Measurements from ENCODE around the gene PRKAR2B.
A peak's percentile ranks its signal among the peaks of the same experiment; 100 is the strongest.
"Not testable (repeated sequence)": the region's sequence is repeated elsewhere in the genome, so short reads cannot be mapped to it uniquely, and the experiment has no call there.

Gene PRKAR2B

DNA sequence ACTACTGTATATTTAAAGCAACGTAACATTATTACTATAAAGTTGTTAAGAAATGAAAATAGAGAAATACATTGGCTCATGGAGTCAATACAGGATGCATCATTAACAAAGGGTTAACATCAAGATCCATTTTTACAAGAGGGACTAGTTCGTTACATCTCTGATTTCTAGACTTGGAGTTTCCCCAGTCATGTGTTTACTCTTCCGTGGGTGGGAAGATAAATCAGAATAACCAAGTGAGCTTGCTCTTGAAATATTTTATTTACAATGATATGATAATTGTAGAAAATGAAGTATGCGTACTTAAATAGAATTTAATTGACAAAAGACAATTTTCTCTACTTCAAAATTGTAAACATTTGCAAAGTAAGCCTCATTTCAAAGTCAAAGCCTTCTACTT, 1.0 kb upstream of the PRKAR2B start:
- Histone ChIP-seq H3K27me3 (ENCODE audit: control insufficient read depth, insufficient read depth, low read length) (no peaks in the 10 kb centered on the region), H3K9me3 (replicated peaks; ENCODE audit: low read length) (no peaks in the 10 kb centered on the region), H3K9ac (ENCODE audit: low read depth, low read length) (no peak overlapping the region), H3K4me3 (ENCODE audit: low read length) (no peak overlapping the region), H3K4me2 (ENCODE audit: low read length) (no peak overlapping the region), H3K4me1 (ENCODE audit: control insufficient read depth, insufficient read depth, low read length) (peaks cover 21% of the 10 kb centered on the region), H3K36me3 (ENCODE audit: insufficient read depth, low read length) (no peaks in the 10 kb centered on the region)

DNA sequence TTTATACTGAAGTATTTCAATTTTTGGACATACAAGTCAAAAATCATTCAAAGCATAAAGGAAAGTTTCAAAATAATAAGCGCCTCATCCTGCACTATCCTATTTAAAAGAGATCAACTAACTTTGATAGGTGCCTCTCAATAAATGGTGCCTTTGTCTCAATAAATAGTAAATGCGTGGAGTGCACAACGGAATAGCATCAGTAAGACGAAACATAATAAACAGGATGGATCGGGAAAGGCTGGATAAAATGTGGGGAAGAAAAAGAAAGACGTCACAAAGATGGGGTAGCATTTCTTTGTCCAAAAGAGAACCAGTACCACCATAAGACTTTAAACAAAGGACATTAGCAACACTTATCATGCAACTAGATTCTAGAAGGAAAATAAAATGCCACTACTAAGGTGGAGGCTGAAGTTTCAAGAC, 571 bp upstream of the PRKAR2B start:
- H3K9me3 ChIP-seq (replicated peaks; ENCODE audit: low read length), result no peaks in the 10 kb centered on the region
- H3K4me3 ChIP-seq (ENCODE audit: low read length), result peak overlapping the region; percentile 79
- H3K36me3 ChIP-seq (ENCODE audit: insufficient read depth, low read length), result no peaks in the 10 kb centered on the region
- H3K4me1 ChIP-seq (ENCODE audit: control insufficient read depth, insufficient read depth, low read length), result peaks cover 23% of the 10 kb centered on the region
- peak overlapping the region; percentile 94 for H3K4me2 ChIP-seq (ENCODE audit: low read length)
- no peaks in the 10 kb centered on the region for H3K27me3 ChIP-seq (ENCODE audit: control insufficient read depth, insufficient read depth, low read length)
- peak overlapping the region; percentile 18 for H3K9ac ChIP-seq (ENCODE audit: low read depth, low read length)

DNA sequence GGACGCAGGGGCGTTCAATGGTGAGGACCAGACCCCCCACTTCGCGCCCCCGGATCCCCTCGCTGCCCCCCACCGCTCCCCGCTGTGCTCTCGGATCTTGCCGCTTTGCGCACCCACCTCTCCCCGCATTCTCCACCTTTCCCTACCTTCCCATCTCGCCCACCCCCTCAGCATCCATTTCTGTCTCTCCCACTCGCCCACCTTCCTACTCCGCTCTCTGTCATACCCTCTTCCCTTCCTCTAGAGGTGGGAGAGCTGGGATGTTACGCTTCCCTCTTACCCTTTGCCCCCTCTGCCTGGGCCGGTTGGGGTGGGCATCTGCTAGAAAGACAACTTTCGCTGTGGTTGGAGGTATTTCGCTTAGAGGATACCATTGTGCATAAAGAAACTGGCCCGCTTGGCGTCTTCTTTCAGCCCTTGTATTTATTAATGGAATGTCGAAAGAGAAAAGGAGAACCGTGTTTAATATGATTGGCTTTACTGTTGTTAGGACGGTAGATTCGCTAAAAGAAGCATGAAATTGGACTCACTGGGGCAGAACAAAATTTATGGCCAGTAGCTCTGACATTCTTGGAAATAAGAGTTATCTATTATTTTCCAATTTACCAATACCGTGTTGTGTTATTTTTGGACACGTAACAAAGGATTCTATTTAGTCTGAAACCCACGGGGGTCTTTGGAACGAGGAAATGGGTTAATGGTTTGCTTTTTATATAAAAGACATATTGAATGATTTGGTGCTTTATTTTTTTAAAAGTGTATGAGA, 873 bp downstream of the PRKAR2B start:
- Histone ChIP-seq H3K36me3 (ENCODE audit: insufficient read depth, low read length) (no peaks in the 10 kb centered on the region), H3K4me3 (ENCODE audit: low read length) (peak overlapping the region; percentile 79), H3K9ac (ENCODE audit: low read depth, low read length) (peak overlapping the region; percentile 39), H3K9me3 (replicated peaks; ENCODE audit: low read length) (no peaks in the 10 kb centered on the region), H3K4me2 (ENCODE audit: low read length) (peak overlapping the region; percentile 94), H3K4me1 (ENCODE audit: control insufficient read depth, insufficient read depth, low read length) (peaks cover 23% of the 10 kb centered on the region), H3K27me3 (ENCODE audit: control insufficient read depth, insufficient read depth, low read length) (no peaks in the 10 kb centered on the region)

DNA sequence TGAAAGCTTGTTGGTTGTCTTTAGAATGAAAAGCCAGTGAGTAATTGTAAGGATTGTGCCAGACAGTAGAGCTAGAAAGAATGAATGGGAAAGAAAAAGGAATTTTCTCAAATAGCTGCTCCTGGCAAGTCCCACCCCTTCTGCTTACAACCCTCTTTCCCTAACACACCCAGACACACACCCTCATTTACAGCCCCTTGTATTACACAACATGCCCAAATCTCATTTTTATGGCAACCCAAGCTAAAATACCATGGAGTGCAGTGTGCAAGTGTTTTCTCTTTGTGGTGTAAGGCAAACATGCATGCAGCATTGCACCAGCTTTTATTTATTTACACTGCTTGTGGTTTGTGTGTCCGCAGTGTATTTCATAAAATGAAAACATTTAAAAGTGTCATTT, 1.5 kb downstream of the PRKAR2B start:
- H3K27me3 ChIP-seq (ENCODE audit: control insufficient read depth, insufficient read depth, low read length), result no peaks in the 10 kb centered on the region
- H3K9ac ChIP-seq (ENCODE audit: low read depth, low read length), result no peak overlapping the region
- H3K4me3 ChIP-seq (ENCODE audit: low read length), result peak overlapping the region; percentile 79
- peaks cover 23% of the 10 kb centered on the region for H3K4me1 ChIP-seq (ENCODE audit: control insufficient read depth, insufficient read depth, low read length)
- no peaks in the 10 kb centered on the region for H3K9me3 ChIP-seq (replicated peaks; ENCODE audit: low read length)
- H3K4me2 ChIP-seq (ENCODE audit: low read length), result peak overlapping the region; percentile 94
- H3K36me3 ChIP-seq (ENCODE audit: insufficient read depth, low read length), result no peaks in the 10 kb centered on the region

DNA sequence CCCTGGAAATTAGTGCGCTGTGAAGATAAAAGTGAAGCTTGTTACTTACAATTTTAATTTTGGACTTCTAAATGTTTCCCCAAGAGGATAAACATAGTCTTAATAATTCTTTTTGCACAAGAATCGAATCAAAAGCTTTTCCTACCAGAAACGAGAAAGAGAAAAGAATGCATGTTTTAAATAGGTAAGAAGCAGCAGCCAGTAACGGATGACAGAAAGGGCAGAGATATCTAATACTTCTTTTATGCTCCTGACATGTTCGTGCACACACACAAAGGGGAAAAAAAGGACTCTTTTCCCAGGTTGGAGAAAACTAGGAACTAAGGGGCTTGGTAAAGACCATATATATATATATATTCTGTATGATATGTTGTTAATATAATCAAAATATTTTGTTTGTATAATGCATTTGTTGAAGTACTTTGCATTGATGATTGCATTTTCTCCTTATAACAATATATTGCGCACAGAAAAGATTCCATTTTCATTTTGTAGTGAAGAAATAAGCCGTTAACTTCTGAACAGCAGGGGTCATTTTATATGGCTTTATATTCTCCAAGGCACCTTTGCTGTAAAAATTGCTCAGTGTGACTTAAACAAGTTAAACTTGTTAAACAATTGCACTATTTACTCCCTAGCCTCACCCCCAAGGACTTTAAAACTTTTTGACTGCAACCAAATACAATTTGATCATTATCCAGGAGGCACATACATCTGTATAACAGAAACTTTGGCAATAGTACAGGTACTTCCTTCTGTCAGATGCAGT, 2.2 kb downstream of the PRKAR2B start:
- H3K36me3 ChIP-seq (ENCODE audit: insufficient read depth, low read length), result no peaks in the 10 kb centered on the region
- peaks cover 23% of the 10 kb centered on the region for H3K4me1 ChIP-seq (ENCODE audit: control insufficient read depth, insufficient read depth, low read length)
- no peaks in the 10 kb centered on the region for H3K9me3 ChIP-seq (replicated peaks; ENCODE audit: low read length)
- H3K4me3 ChIP-seq (ENCODE audit: low read length), result no peak overlapping the region
- no peak overlapping the region for H3K4me2 ChIP-seq (ENCODE audit: low read length)
- no peaks in the 10 kb centered on the region for H3K27me3 ChIP-seq (ENCODE audit: control insufficient read depth, insufficient read depth, low read length)
- no peak overlapping the region for H3K9ac ChIP-seq (ENCODE audit: low read depth, low read length)

DNA sequence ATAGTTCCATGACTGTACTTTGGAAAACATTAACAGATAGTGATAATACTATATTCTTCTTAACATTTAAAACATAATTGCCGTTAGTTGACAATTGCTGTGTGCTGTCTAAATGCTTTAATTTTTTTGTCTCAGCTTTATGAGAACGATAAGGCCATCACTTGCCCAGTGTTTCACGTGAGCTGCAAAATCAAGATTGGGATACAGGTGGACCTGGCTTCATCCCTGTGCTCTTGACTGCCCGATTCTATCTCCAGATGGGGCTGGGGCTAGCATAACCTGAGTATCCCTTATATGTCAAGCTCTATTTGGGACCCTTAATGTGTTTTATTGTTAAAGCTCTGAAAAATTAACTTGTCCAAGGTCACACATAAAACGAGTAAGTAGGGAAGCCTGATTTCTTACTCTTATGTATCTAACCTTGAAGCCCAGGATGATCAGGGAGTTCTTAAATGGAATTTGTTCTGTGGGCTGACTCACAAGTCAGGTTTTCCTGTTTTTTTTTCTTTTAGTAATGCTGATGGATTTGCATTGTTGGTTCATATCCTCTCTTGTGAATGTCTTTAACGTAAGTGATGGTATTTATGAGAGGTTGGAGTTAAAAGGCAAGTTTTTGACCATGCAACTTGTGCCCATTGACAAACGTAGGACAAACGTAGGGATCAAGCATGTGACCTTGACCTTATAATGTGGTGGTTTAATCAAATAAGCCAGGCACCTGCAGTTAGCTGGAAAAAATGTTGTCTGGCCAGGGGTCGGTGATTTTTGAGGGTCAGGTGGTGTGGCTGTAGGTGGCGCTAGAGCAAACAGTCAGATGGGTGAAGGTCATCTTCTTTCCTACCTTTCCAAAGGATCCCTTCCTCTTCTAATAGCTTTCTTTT, 3.6 kb downstream of the PRKAR2B start:
- Histone ChIP-seq H3K4me1 (ENCODE audit: control insufficient read depth, insufficient read depth, low read length) (peaks cover 23% of the 10 kb centered on the region), H3K36me3 (ENCODE audit: insufficient read depth, low read length) (no peaks in the 10 kb centered on the region), H3K9me3 (replicated peaks; ENCODE audit: low read length) (no peaks in the 10 kb centered on the region), H3K4me3 (ENCODE audit: low read length) (no peak overlapping the region), H3K27me3 (ENCODE audit: control insufficient read depth, insufficient read depth, low read length) (no peaks in the 10 kb centered on the region), H3K9ac (ENCODE audit: low read depth, low read length) (no peak overlapping the region), H3K4me2 (ENCODE audit: low read length) (no peak overlapping the region)

DNA sequence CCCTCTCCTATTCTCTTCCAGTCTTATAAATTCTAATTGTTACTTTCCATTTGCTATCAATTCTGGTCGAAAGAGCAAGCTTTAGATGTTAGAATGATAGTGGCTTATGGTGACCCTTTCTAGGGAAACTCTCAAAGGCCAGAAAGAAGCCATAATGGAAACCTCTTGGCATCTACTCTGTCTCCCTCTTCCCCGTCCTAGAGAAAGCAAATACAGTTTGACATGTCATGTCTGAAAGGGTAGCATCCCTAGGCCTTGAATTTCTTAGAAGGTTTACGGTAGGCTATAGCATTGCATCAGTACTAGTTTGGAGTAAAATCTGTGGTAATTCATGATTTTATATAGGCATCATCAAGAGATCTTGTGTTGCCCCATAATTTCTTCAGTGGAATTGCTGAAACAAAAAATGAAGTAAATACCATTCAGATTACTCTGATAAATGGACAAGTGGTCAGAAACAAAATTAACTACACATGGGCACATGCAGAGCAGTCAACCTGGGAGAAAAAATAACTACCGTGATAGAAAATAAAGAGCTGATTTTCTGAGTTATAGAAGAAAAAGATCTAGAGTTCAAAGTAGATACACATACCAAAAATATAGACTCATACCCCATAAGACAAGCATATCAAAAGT, 4.4 kb downstream of the PRKAR2B start:
- no peaks in the 10 kb centered on the region for H3K9me3 ChIP-seq (replicated peaks; ENCODE audit: low read length)
- H3K36me3 ChIP-seq (ENCODE audit: insufficient read depth, low read length), result no peaks in the 10 kb centered on the region
- H3K27me3 ChIP-seq (ENCODE audit: control insufficient read depth, insufficient read depth, low read length), result no peaks in the 10 kb centered on the region
- no peak overlapping the region for H3K4me3 ChIP-seq (ENCODE audit: low read length)
- H3K9ac ChIP-seq (ENCODE audit: low read depth, low read length), result no peak overlapping the region
- no peak overlapping the region for H3K4me2 ChIP-seq (ENCODE audit: low read length)
- peaks cover 23% of the 10 kb centered on the region for H3K4me1 ChIP-seq (ENCODE audit: control insufficient read depth, insufficient read depth, low read length)

DNA sequence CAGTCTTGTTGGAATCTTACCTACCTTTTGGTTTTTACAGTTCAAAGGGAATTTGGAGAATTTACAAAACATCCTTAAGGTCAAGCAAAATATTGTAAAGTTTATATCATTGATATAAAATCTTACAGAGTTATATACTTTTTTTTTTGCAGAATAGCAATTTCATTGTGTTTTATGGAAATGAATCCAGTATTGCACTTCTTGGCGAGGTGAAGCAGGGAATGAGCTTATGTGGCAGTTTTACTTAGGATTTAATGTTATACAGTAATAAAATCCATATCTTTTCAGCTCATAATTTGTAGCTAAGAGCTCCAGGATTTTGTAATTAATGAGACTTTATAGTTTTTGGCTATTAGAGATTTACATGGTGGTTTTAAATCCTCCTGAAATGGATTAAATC, 5.0 kb downstream of the PRKAR2B start:
- no peak overlapping the region for H3K4me2 ChIP-seq (ENCODE audit: low read length)
- no peak overlapping the region for H3K9ac ChIP-seq (ENCODE audit: low read depth, low read length)
- no peaks in the 10 kb centered on the region for H3K27me3 ChIP-seq (ENCODE audit: control insufficient read depth, insufficient read depth, low read length)
- H3K4me3 ChIP-seq (ENCODE audit: low read length), result no peak overlapping the region
- H3K9me3 ChIP-seq (replicated peaks; ENCODE audit: low read length), result no peaks in the 10 kb centered on the region
- H3K36me3 ChIP-seq (ENCODE audit: insufficient read depth, low read length), result no peaks in the 10 kb centered on the region
- H3K4me1 ChIP-seq (ENCODE audit: control insufficient read depth, insufficient read depth, low read length), result peaks cover 20% of the 10 kb centered on the region

DNA sequence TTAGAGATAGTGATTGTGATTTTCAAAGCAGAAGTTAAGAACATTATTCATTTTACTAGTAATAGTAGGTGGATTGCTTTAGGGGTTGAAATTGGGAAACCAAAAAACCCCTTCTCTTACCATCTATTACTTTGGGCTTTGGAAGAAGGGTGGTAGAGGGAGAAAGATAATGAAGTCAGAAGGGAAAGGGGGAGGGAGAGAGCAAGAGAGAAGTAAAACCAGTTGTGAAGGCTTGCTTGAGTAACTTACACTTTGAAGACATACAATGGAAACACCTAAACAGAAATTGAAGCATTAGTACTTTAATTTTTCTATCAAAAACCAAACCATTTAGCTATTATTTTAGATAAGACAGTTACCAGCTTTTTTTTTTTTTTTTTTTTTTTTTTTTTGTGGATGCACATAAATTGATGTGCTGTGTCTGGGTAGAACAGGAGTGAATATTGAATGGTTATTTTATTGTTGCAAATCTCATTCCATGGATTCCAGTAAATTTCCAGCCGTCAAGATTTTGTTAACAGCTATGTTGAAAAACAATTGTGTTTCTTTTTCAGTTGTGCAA, 5.5 kb downstream of the PRKAR2B start:
- Histone ChIP-seq H3K4me2 (ENCODE audit: low read length) (no peak overlapping the region), H3K27me3 (ENCODE audit: control insufficient read depth, insufficient read depth, low read length) (no peaks in the 10 kb centered on the region), H3K36me3 (ENCODE audit: insufficient read depth, low read length) (no peaks in the 10 kb centered on the region), H3K4me3 (ENCODE audit: low read length) (no peak overlapping the region), H3K4me1 (ENCODE audit: control insufficient read depth, insufficient read depth, low read length) (peaks cover 20% of the 10 kb centered on the region), H3K9ac (ENCODE audit: low read depth, low read length) (no peak overlapping the region), H3K9me3 (replicated peaks; ENCODE audit: low read length) (no peaks in the 10 kb centered on the region)

DNA sequence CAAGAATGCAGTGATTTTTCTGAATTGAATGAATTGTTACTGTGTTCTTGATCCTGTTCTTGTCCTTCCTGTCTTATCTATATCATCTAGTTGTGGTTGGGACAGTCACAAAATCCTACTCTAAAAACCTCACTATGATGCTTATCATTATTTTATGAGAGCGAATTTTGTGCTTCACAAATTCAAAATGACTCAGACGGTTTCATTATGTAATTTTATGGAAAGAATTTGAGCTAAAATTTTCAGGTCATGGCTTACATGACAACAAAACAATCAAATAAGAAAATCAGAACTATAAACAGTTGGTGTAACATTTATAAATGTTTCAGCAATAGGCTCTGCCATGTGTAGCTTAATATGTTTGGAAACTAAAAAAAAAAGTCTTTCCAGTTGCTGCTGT, 6.9 kb downstream of the PRKAR2B start:
- no peak overlapping the region for H3K9ac ChIP-seq (ENCODE audit: low read depth, low read length)
- no peaks in the 10 kb centered on the region for H3K27me3 ChIP-seq (ENCODE audit: control insufficient read depth, insufficient read depth, low read length)
- H3K36me3 ChIP-seq (ENCODE audit: insufficient read depth, low read length), result no peaks in the 10 kb centered on the region
- H3K4me2 ChIP-seq (ENCODE audit: low read length), result no peak overlapping the region
- H3K9me3 ChIP-seq (replicated peaks; ENCODE audit: low read length), result no peaks in the 10 kb centered on the region
- H3K4me3 ChIP-seq (ENCODE audit: low read length), result no peak overlapping the region
- H3K4me1 ChIP-seq (ENCODE audit: control insufficient read depth, insufficient read depth, low read length), result peaks cover 9% of the 10 kb centered on the region

DNA sequence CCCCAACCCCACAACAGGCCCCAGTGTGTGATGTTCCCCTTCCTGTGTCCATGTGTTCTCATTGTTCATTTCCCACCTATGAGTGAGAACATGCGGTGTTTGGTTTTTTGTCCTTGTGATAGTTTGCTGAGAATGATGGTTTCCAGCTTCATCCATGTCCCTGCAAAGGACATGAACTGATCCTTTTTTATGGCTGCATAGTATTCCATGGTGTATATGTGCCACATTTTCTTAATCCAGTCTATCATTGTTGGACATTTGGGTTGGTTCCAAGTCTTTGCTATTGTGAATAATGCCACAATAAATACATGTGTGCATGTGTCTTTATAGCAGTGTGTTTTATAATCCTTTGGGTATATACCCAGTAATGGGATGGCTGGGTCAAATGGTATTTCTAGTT, 10.5 kb downstream of the PRKAR2B start:
- H3K27me3 ChIP-seq (ENCODE audit: control insufficient read depth, insufficient read depth, low read length), result not testable (repeated sequence)

More for the DNA sequence above, 10.5 kb downstream of the PRKAR2B start:
- not testable (repeated sequence) for H3K36me3 ChIP-seq (ENCODE audit: insufficient read depth, low read length); H3K9me3 ChIP-seq (replicated peaks; ENCODE audit: low read length); H3K4me2 ChIP-seq (ENCODE audit: low read length); H3K4me1 ChIP-seq (ENCODE audit: control insufficient read depth, insufficient read depth, low read length); H3K4me3 ChIP-seq (ENCODE audit: low read length); H3K9ac ChIP-seq (ENCODE audit: low read depth, low read length)
